Endothelial cell of umbilical vein (primary cell): ENCODE measurements around the gene MALL. TPM values are rescaled to one million over a fixed set of nuclear protein-coding genes. Genes with fewer than 3 reads are reported as not detected.

Experiments used
- BruUV-seq: library from RNA; stranded (reverse); fragments of 400-500 nt; replicated peaks from 2 replicates; lab custom pipeline; 2021; lab: Mats Ljungman, UMichigan
- CTCF ChIA-PET: fragments of 300-600, 350-600 bp; sonication (Branson Sonifier 250); formaldehyde crosslinking; loops from one replicate; lab custom pipeline; 2021; ENCODE audit warnings: antibody characterized with exemption, inconsistent platforms; lab: Charles Lee
- POLR2A ChIA-PET: fragments of 300-600, 350-600 bp; sonication (Branson Sonifier 250); formaldehyde crosslinking; loops from one replicate; lab custom pipeline; 2021; ENCODE audit warnings: antibody characterized with exemption, inconsistent platforms; lab: Charles Lee
- DNase-seq: peaks from one replicate; pipeline ENCODE4 v3.0.0-alpha.2; 2011; ENCODE audit warnings: low read depth, low spot score
- FAIRE-seq: peaks from 2 replicates; lab custom pipeline; 2011; peaks lifted over from hg19 to GRCh38; lab: Jason Lieb, UNC
- H2AFZ ChIP-seq: 2 replicates; pipeline ENCODE4 v1.6.0; 2012; ENCODE audit warnings: low read depth, low read length, control low read depth, inconsistent platforms
- H3K27ac ChIP-seq: 2 replicates; pipeline ENCODE4 v1.5.1; 2011; ENCODE audit warnings: low read depth, mild to moderate bottlenecking, control low read depth, low read length, moderate library complexity; ENCODE audit not compliant: insufficient read depth
- H3K27me3 ChIP-seq, 2 experiments: 2 replicates each; pipeline versions ENCODE4 v1.6.0 to v1.6.1; 2011; ENCODE audit warnings: low read length in 2 of 2, mixed read lengths in 1 of 2; ENCODE audit not compliant: control insufficient read depth in 2 of 2, insufficient read depth in 2 of 2
- H3K36me3 ChIP-seq, 2 experiments: 2 replicates in 1 of 2; 3 replicates in 1 of 2; pipeline ENCODE4 v1.5.1; 2011; ENCODE audit warnings: low read length in 2 of 2, mild to moderate bottlenecking in 1 of 2, moderate library complexity in 1 of 2; ENCODE audit not compliant: control insufficient read depth in 2 of 2, insufficient read depth in 2 of 2; ENCODE audit errors: extremely low read depth in 1 of 2
- H3K4me1 ChIP-seq: 3 replicates; pipeline ENCODE4 v1.5.1; 2011; ENCODE audit warnings: mild to moderate bottlenecking, low read length; ENCODE audit not compliant: control insufficient read depth, insufficient read depth; ENCODE audit errors: extremely low read depth
- H3K4me2 ChIP-seq: 2 replicates; pipeline ENCODE4 v1.6.1; 2011; ENCODE audit warnings: low read length, control low read depth, mixed read lengths; ENCODE audit not compliant: insufficient read depth
- H3K4me3 ChIP-seq, 3 experiments: fragments of 200-600 bp in 1 of 3; sonication (generic), shearing (Covaris generic) in 1 of 3; replicated peaks in 1 of 3; 2 replicates each; pipeline ENCODE4 v1.5.1; 2011 to 2016; ENCODE audit warnings: control low read depth in 3 of 3, low read length in 3 of 3, mild to moderate bottlenecking in 2 of 3, inconsistent platforms in 1 of 3, low read depth in 1 of 3, moderate library complexity in 1 of 3; ENCODE audit not compliant: insufficient read depth in 1 of 3
- H3K79me2 ChIP-seq: 2 replicates; pipeline ENCODE4 v1.6.0; 2012; ENCODE audit warnings: low read length, inconsistent platforms; ENCODE audit not compliant: control insufficient read depth, insufficient read depth
- H3K9ac ChIP-seq: replicated peaks from 2 replicates; pipeline ENCODE3; 2011; ENCODE audit warnings: low read length, control low read depth; ENCODE audit not compliant: insufficient read depth; ENCODE audit errors: extremely low read depth
- H3K9me1 ChIP-seq: replicated peaks from 3 replicates; pipeline ENCODE4 v1.6.0; 2011; ENCODE audit warnings: mild to moderate bottlenecking, low read length; ENCODE audit not compliant: control insufficient read depth, insufficient read depth; ENCODE audit errors: extremely low read depth
- H3K9me3 ChIP-seq: replicated peaks from 2 replicates; pipeline ENCODE4 v1.5.1; 2012; ENCODE audit warnings: low read length, inconsistent platforms; ENCODE audit not compliant: control insufficient read depth, insufficient read depth
- H4K20me1 ChIP-seq: replicated peaks from 2 replicates; pipeline ENCODE3; 2011; ENCODE audit warnings: mild to moderate bottlenecking, low read length; ENCODE audit not compliant: control insufficient read depth, insufficient read depth; ENCODE audit errors: extremely low read depth
- EZH2 ChIP-seq: IDR thresholded peaks from 2 replicates; pipeline ENCODE4 v1.6.1; 2012; ENCODE audit warnings: borderline replicate concordance, low read depth, mild to moderate bottlenecking, moderate library complexity, low read length, inconsistent platforms; ENCODE audit not compliant: severe bottlenecking
- FOS ChIP-seq: IDR thresholded peaks from 2 replicates; pipeline ENCODE4 v1.6.1; 2011; ENCODE audit warnings: mild to moderate bottlenecking, low read length, moderate library complexity, borderline replicate concordance; ENCODE audit not compliant: insufficient read depth
- GATA2 ChIP-seq: IDR thresholded peaks from 2 replicates; pipeline ENCODE4 v1.7.0; 2011; ENCODE audit warnings: low read depth, mild to moderate bottlenecking, moderate library complexity, mixed read lengths, low read length; ENCODE audit not compliant: insufficient read length, insufficient read depth
- JUN ChIP-seq: IDR thresholded peaks from 2 replicates; pipeline ENCODE4 v1.6.1; 2011; ENCODE audit warnings: borderline replicate concordance, low read depth; ENCODE audit not compliant: insufficient read length, insufficient read depth
- MYC ChIP-seq: IDR thresholded peaks from one replicate; pipeline ENCODE4 v1.6.1; 2011; ENCODE audit warnings: mild to moderate bottlenecking, low read depth, low read length
- POLR2A ChIP-seq: IDR thresholded peaks from 2 replicates; pipeline ENCODE4 v1.6.1; 2012; ENCODE audit warnings: low read depth, mild to moderate bottlenecking, control low read depth, low read length
- POLR2AphosphoS5 ChIP-seq: IDR thresholded peaks from 2 replicates; pipeline ENCODE4 v1.6.1; 2012; ENCODE audit warnings: low read depth, mild to moderate bottlenecking, control low read depth, low read length, moderate library complexity; ENCODE audit not compliant: insufficient read depth
- dilution Hi-C: fragments of 300-500 bp; cut with MboI; formaldehyde crosslinking; loops from one replicate; pipeline ENCODE4 v1.15.0; 2019; ENCODE audit warnings: low sequenced_read_pairs; ENCODE audit not compliant: extremely low pct_ligation_motif_present
- intact Hi-C: fragments of 100-400 bp; cut with micrococcal nuclease; formaldehyde crosslinking; loops from one replicate; pipeline ENCODE4 v1.10.0; 2022
- polyA plus RNA-seq, 4 experiments: library from polyadenylated mRNA; depleted of rRNA in 3 of 4; stranded (reverse) in 3 of 4; unstranded in 1 of 4; fragments of >200 nt; gene quantifications; 2 replicates each; pipeline versions ENCODE4 v1.2.1 to v1.2.3, GENCODE V29; 2011 to 2012; ENCODE audit warnings: missing spikeins in 1 of 4
- total RNA-seq: library from RNA; stranded (reverse); gene quantifications from 2 replicates; pipeline ENCODE4 v1.2.3, GENCODE V29; 2021
- TF ChIP-seq, protein P1 (sequence below): IDR thresholded peaks from 2 replicates; pipeline ENCODE4 v1.6.1; 2011; ENCODE audit not compliant: insufficient read depth, insufficient read length
- TF ChIP-seq, protein P2 (sequence below), 2 donors: IDR thresholded peaks; 1 replicate in 1 of 2; 2 replicates in 1 of 2; pipeline ENCODE4 v1.5.1; 2011; ENCODE audit warnings: low read length in 2 of 2, mild to moderate bottlenecking in 2 of 2, moderate library complexity in 2 of 2, control low read depth in 1 of 2, inconsistent platforms in 1 of 2, low read depth in 1 of 2; ENCODE audit not compliant: insufficient read depth in 1 of 2; ENCODE audit errors: extremely low read depth in 1 of 2

Gene MALL
- total and polyA plus RNA-seq, 2 donors (not counting 3 experiments of a cell fraction or from before 2014, with no cell fraction given) = 31.5 to 114 TPM

DNA sequence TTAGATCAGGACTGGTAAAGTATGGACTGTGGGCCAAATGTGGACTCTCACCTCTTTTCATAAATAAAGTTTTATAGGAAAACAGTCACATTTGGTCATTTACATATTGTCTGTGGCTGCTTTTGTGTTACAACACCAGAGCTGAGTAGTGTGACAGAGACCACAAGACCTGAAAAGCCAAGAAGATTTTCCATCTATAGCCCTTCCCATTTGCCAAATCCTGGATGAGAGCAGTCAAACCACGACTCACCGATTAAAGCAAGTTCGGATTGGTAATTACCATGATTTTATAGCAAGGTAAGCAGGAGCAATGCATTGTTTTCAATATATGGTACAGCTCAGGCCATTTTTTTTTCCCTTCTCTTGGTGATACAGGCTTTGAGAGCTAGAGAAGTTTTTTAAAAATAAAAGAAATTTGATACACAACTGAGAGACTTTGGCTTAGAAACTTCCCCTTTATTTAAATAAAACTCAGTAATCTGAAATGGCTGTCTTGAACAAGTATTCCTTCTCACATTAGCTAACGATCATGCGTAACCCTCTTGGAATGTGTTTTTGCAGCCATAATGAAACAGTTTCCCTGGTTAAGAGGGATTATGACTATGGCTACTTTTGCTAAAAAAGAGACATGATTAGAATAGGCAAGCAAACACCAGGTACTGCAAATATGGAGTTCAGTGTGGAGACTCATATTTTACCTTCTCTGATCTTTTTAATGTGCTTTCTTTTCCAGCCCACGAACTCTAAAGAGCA lies 9.5 kb upstream of the MALL start:
- intact Hi-C loops (loop anchor here (1.0 kb wide), 1 partner anchor 15 kb away; no protein-coding TSS in a partner anchor), dilution Hi-C loops (no loop called here)
- POLR2A ChIA-PET = no interaction called here
- H3K27ac ChIP-seq = no peak overlapping the region
- no peak overlapping the region for H3K4me2 ChIP-seq
- no peak overlapping the region for H2AFZ ChIP-seq
- H3K36me3 ChIP-seq = no peaks in the 10 kb centered on the region
- peaks cover 10% of the 10 kb centered on the region for H3K4me1 ChIP-seq
- FAIRE-seq (no peak), DNase-seq (no peak)
- no peaks in the 10 kb centered on the region for H4K20me1 ChIP-seq
- H3K4me3 ChIP-seq = no peak overlapping the region
- H3K9ac ChIP-seq = no peak overlapping the region
- no peaks in the 10 kb centered on the region for H3K9me1 ChIP-seq
- no peaks in the 10 kb centered on the region for H3K27me3 ChIP-seq
- CTCF ChIA-PET = interaction anchor here (1.0 to 1.5 kb wide), 2 partner anchors 9 to 14 kb away, joined by 6 to 13 read pairs; partner anchors contain the start of gene MALL
- H3K79me2 ChIP-seq = no peaks in the 10 kb centered on the region
- BruUV-seq = no TSS peak
- no peaks in the 10 kb centered on the region for H3K9me3 ChIP-seq
- TF ChIP-seq FOS (no peak), EZH2 (no peak), POLR2AphosphoS5 (no peak), JUN (no peak), POLR2A (no peak), MYC (no peak), GATA2 (no peak)
- TF ChIP-seq, protein P1, sequence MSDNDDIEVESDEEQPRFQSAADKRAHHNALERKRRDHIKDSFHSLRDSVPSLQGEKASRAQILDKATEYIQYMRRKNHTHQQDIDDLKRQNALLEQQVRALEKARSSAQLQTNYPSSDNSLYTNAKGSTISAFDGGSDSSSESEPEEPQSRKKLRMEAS = no peak
- TF ChIP-seq, protein P2, sequence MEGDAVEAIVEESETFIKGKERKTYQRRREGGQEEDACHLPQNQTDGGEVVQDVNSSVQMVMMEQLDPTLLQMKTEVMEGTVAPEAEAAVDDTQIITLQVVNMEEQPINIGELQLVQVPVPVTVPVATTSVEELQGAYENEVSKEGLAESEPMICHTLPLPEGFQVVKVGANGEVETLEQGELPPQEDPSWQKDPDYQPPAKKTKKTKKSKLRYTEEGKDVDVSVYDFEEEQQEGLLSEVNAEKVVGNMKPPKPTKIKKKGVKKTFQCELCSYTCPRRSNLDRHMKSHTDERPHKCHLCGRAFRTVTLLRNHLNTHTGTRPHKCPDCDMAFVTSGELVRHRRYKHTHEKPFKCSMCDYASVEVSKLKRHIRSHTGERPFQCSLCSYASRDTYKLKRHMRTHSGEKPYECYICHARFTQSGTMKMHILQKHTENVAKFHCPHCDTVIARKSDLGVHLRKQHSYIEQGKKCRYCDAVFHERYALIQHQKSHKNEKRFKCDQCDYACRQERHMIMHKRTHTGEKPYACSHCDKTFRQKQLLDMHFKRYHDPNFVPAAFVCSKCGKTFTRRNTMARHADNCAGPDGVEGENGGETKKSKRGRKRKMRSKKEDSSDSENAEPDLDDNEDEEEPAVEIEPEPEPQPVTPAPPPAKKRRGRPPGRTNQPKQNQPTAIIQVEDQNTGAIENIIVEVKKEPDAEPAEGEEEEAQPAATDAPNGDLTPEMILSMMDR (IDR thresholded peaks at IDR 0.05; ENCODE audit: extremely low read depth in 1 of 2, insufficient read depth in 1 of 2, low read depth in 1 of 2, low read length in 2 of 2) = no peak
